Small intestine (tissue), 7 donors: Measurements from ENCODE around the gene DLX6. TPM values are rescaled to one million over a fixed set of nuclear protein-coding genes. Genes with fewer than 3 reads are reported as not detected.

Experiments
- DNase-seq, 2 donors: peaks; one replicate each; pipeline versions ENCODE4 v3.0.0 to v3.0.0-alpha.2; 2013
- FAIRE-seq: peaks from 2 replicates; lab custom pipeline; 2012; peaks lifted over from hg19 to GRCh38; lab: Jason Lieb, UNC
- H3K27ac ChIP-seq, 3 donors: one replicate each; pipeline ENCODE4 v1.5.1; 2013; ENCODE audit warnings: low read length in 2 of 3, mild to moderate bottlenecking in 2 of 3, control low read depth in 1 of 3, inconsistent platforms in 1 of 3, low read depth in 1 of 3, moderate library complexity in 1 of 3
- H3K27me3 ChIP-seq, 3 donors: one replicate each; pipeline ENCODE4 v1.6.1; 2013; ENCODE audit warnings: low read length in 3 of 3, inconsistent platforms in 1 of 3; ENCODE audit not compliant: control insufficient read depth in 3 of 3, insufficient read depth in 3 of 3
- H3K36me3 ChIP-seq, 3 donors: one replicate each; pipeline ENCODE4 v1.6.1; 2013; ENCODE audit warnings: low read length in 3 of 3, inconsistent platforms in 1 of 3, low read depth in 1 of 3, mild to moderate bottlenecking in 1 of 3, moderate library complexity in 1 of 3; ENCODE audit not compliant: control insufficient read depth in 3 of 3, insufficient read depth in 2 of 3
- H3K4me1 ChIP-seq, 3 donors: one replicate each; pipeline ENCODE4 v1.6.1; 2013; ENCODE audit warnings: low read length in 2 of 3, inconsistent platforms in 1 of 3, low read depth in 1 of 3, mild to moderate bottlenecking in 1 of 3, moderate library complexity in 1 of 3; ENCODE audit not compliant: control insufficient read depth in 3 of 3, insufficient read depth in 2 of 3
- H3K4me3 ChIP-seq, 3 donors: one replicate each; pipeline ENCODE4 v1.5.1; 2013; ENCODE audit warnings: low read length in 3 of 3, control low read depth in 1 of 3, inconsistent platforms in 1 of 3, low read depth in 1 of 3, mild to moderate bottlenecking in 1 of 3, moderate library complexity in 1 of 3
- H3K9me3 ChIP-seq, 2 donors: one replicate each; pipeline ENCODE4 v1.6.1; 2013; ENCODE audit warnings: low read depth in 1 of 2, low read length in 1 of 2; ENCODE audit not compliant: control insufficient read depth in 2 of 2, insufficient read depth in 1 of 2
- WGBS, 3 donors: extraction: QIAGEN DNeasy Blood & Tissue Kit; methylation state at CpG; one replicate each; pipeline ENCODE4 v1.1.7; 2013; 5-methylcytosine and 5-hydroxymethylcytosine counted together
- polyA plus RNA-seq, 4 donors: library from polyadenylated mRNA; stranded (reverse) in 3 of 4; unstranded in 1 of 4; fragments of 200-250 nt in 3 of 4; fragments of 120-200 nt in 1 of 4; gene quantifications; one replicate each; pipeline versions ENCODE4 v1.2.1 to v1.2.3, GENCODE V29; 2013
- donor health status: healthy with polysubstance abuse.
- donor health status: control.
- donor health status: control.
- donor health status: Bipolar disorder and iron deficiency.
- donor health status: healthy.

Gene DLX6
- polyA plus RNA-seq, 4 donors = 0.06 TPM; not detected in 3

DNA sequence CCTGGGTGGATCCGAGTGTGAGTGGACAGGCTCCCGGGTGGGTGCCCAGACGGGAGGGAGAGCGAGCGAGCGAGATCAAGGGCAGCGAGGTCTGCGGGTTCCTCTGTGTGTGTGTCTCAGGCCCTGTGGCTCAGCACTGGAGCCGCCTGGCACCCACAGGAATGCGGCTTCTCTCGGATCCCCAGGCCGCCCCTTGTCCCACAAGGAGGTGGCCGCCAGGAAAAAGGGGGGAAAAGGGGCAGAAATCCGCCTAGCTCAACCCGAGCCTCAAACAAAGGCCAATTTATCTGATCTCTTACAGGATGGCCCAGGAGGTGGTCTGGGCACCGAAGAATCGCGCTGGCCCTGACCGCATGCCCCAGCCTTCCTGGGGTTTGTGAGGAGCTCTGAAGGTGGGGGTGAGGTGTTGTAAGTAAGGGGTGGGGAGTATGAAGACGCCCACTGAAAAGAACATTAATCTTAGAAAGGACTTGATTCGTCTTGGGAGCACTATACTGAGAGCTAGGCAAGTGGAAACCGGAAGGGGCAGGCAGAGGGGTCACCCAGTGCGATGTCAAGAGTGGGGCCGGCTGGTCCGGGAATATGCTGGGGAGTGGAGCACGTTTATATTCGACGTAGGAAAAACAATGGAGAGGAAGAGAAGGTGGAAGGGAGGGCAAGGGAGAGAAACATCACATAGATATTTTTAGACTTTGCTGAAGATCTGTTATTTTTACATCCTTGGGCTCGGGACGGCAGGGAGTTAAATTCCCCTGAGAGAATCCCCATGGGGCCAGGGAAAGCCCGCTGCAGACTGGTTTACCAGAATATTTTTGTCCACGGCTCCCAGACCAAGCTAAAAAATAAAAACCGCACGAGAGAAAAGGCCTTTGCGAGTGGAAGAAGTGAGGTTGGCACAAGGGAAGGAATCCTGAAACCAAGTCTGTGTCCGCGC is 12.1 kb downstream of the DLX6 start:
- 7 to 12% (median 12%) methylated on average over 30 to 37 of the region's 37 CpGs for WGBS, 3 donors
- no peaks in the 10 kb centered on the region for H3K9me3 ChIP-seq
- peaks cover 21 to 96% (median 48%) of the 10 kb centered on the region in 3 donors for H3K27me3 ChIP-seq
- no peak overlapping the region for H3K27ac ChIP-seq
- H3K36me3 ChIP-seq = no peaks in the 10 kb centered on the region
- no peaks in the 10 kb centered on the region for H3K4me1 ChIP-seq
- H3K4me3 ChIP-seq = no peak overlapping the region
- DNase-seq = no peak
- FAIRE-seq = no peak

GRCh38 chr7:97018126-97018601 is 12.8 kb downstream of the DLX6 start:
- H3K27ac ChIP-seq = no peak overlapping the region
- WGBS, 3 donors = 7 to 14% (median 8%) methylated on average over 22 of the region's 22 CpGs
- peaks cover 21 to 96% (median 50%) of the 10 kb centered on the region in 3 donors for H3K27me3 ChIP-seq
- H3K9me3 ChIP-seq = no peaks in the 10 kb centered on the region
- no peak for FAIRE-seq
- no peak overlapping the region for H3K4me3 ChIP-seq
- no peaks in the 10 kb centered on the region for H3K4me1 ChIP-seq
- no peak for DNase-seq
- H3K36me3 ChIP-seq = no peaks in the 10 kb centered on the region

- FAIRE-seq (no peak), DNase-seq (no peak)
- H3K4me1 ChIP-seq = no peaks in the 10 kb centered on the region
- WGBS, 3 donors = 10 to 15% (median 14%) methylated on average over 19 of the region's 19 CpGs
- no peaks in the 10 kb centered on the region for H3K9me3 ChIP-seq
- H3K27me3 ChIP-seq = peaks cover 21 to 97% (median 55%) of the 10 kb centered on the region in 3 donors
- H3K4me3 ChIP-seq = no peak overlapping the region
- H3K36me3 ChIP-seq = no peaks in the 10 kb centered on the region
- no peak overlapping the region for H3K27ac ChIP-seq
Measured at GRCh38 chr7:97018791-97019531, 13.6 kb downstream of the DLX6 start.

- Histone ChIP-seq H3K4me1 (peaks cover 0 to 2% (median 0%) of the 10 kb centered on the region in 3 donors), H3K4me3 (no peak overlapping the region), H3K27ac (no peak overlapping the region), H3K27me3 (peaks cover 21 to 98% (median 63%) of the 10 kb centered on the region in 3 donors), H3K9me3 (no peaks in the 10 kb centered on the region), H3K36me3 (no peaks in the 10 kb centered on the region)
- 8 to 21% (median 9%) methylated on average over 5 of the region's 5 CpGs for WGBS, 3 donors
- DNase-seq (no peak), FAIRE-seq (no peak)
Measured at GRCh38 chr7:97019710-97020225, 14.4 kb downstream of the DLX6 start.

DNA sequence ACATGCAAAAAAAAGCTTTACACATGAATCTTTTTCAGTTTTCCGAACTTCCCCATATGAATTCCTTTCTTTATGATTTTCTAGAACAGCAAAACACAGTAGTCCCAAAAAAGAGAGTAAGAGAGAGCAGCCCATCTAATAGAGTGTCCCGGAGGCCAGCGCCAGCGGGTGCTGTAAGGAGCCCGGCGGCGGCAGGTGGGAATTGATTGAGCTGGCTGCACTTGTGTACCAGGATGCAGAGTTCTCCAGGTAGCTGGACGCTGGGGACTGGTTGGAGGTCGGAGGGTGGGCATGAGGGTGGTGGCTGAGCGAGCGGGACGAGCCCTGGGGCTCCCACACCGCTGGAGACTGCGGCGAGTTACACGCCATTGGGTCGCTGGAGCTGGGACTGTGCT is 15.2 kb downstream of the DLX6 start:
- WGBS, 3 donors = 12 to 20% (median 12%) methylated on average over 17 of the region's 17 CpGs
- Histone ChIP-seq H3K36me3 (no peaks in the 10 kb centered on the region), H3K4me3 (no peak overlapping the region), H3K4me1 (peaks cover 0 to 2% (median 0%) of the 10 kb centered on the region in 3 donors), H3K9me3 (no peaks in the 10 kb centered on the region), H3K27ac (no peak overlapping the region), H3K27me3 (peaks cover 21 to 98% (median 63%) of the 10 kb centered on the region in 3 donors)
- FAIRE-seq (no peak), DNase-seq (no peak)

- Histone ChIP-seq H3K4me1 (peaks cover 0 to 2% (median 0%) of the 10 kb centered on the region in 3 donors), H3K4me3 (no peak overlapping the region), H3K9me3 (no peaks in the 10 kb centered on the region), H3K27ac (no peak overlapping the region), H3K27me3 (peaks cover 22 to 98% (median 67%) of the 10 kb centered on the region in 3 donors), H3K36me3 (no peaks in the 10 kb centered on the region)
- DNase-seq (no peak), FAIRE-seq (no peak)
- 7 to 12% (median 9%) methylated on average over 56 to 67 of the region's 67 CpGs for WGBS, 3 donors
Measured at GRCh38 chr7:97020996-97021746, 15.8 kb downstream of the DLX6 start.

GRCh38 chr7:97021747-97022490 is 16.6 kb downstream of the DLX6 start:
- WGBS, 3 donors = 10 to 19% (median 18%) methylated on average over 39 of the region's 39 CpGs
- Histone ChIP-seq H3K36me3 (no peaks in the 10 kb centered on the region), H3K4me1 (peaks cover 0 to 2% (median 0%) of the 10 kb centered on the region in 3 donors), H3K4me3 (no peak overlapping the region), H3K27ac (no peak overlapping the region), H3K27me3 (peaks cover 20 to 98% (median 66%) of the 10 kb centered on the region in 3 donors), H3K9me3 (no peaks in the 10 kb centered on the region)
- DNase-seq (no peak), FAIRE-seq (no peak)
